Suppressor macrophage (primary cell): ENCODE measurements around the gene DDC.
"Not testable (repeated sequence)": the region's sequence is repeated elsewhere in the genome, so short reads cannot be mapped to it uniquely, and the experiment has no call there.

Source experiments
- DNase-seq, 4 experiments: peaks; one replicate each; pipeline ENCODE4 v3.0.0-alpha.2; 2020 to 2022

Gene DDC

DNA sequence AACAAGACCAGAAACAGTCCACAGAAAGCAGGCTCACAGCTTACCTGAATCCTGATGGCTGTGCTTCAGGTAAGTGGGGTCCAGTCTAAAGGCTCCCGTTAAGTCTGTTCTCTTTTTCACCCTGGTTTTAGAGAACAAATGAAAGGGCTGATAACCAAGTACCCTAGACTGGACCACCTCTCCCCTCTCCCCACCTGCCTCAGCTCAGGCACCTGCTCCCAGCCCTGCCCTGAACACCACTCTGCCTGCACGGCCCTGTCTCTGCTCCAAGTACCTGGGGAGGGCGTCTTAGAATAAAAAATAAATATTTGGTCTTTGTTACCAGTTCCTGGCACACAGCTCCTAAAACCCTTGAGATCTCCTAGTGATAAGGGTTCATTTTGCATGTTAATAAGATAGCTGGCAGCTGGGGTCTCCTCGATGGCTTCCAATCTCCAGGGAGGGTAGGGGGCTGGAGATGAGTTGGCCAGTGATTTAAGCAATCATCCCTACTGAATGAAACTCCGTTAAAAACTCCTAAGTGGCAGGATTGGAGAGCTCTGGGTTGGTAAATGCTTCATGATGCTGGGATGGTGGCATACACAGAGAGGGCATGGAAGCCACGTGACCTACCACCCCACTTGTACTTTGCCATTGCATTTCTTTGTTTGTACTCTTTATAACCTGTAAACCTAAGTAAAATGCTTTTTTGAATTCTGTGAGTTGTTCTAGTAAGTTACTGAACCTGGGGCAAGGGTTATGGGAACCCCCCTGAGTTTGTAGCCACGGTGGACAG, 85.3 kb downstream of the DDC start:
- DNase-seq: no peak

GRCh38 chr7:50477640-50478039, 87.6 kb downstream of the DDC start:
- DNase-seq: no peak

- no peak for DNase-seq
These were observed 88.1 kb downstream of the DDC start for GRCh38 chr7:50476953-50477625.

DNA sequence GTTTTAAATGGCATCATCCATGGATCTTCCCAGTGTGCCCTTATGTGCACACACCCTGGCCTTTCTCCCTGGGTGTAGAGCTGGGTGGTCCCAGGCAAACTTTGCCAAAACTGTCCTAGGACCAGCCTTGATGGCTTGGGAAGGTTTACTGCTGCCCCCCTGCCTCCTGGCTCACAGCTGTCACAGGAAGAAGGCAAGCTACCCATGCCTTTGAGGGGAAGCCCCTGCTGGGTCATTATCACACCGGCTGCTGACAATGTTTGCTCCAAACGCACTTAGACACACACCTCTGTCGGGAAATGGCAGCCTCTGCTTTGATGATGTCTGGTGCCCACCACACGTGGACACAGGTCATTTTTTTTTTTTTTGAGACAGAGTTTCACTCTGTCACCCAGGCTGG, 89.9 kb downstream of the DDC start:
- DNase-seq: no peak

- DNase-seq: no peak
These were observed 90.6 kb downstream of the DDC start for GRCh38 chr7:50474382-50475160.

DNA sequence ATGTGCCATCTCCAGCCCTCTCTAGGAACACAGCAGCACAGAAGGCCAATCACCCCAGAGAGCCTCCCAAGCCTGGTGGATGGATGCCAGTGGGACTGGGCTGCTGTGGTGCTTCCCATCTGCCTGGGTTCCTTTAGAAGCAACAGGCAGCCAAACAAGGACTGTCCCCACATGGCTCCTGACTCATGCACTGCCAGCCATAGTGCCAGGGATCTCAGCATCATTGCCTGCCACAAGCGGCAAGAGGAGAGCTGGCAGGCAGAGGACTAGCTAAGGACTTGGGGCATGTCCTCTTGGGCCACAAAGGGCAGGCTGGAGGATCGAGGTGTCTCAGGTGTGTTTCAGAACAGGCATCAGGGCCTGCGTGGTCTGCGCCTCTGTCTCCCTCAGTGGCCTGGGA, 91.7 kb downstream of the DDC start:
- DNase-seq: no peak

DNA sequence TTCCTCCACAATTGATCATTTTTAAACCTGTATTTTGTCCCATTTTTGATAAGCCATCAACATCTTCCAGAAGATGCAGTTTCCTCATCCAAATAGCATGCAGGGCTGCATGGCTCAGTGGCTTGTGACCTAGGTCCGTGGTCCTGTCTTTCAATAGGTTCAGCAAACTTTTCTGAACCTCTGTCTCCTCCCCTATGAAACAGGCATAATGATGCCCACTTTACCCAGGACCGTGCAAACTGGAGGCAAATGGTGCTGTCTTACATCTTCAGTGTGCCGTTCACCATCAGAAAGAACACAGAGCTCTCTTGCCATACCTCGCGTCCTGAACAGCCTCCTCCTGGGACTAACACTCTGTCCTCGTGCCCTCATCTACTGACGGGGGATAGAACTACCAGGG, 92.8 kb downstream of the DDC start:
- DNase-seq: no peak

DNA sequence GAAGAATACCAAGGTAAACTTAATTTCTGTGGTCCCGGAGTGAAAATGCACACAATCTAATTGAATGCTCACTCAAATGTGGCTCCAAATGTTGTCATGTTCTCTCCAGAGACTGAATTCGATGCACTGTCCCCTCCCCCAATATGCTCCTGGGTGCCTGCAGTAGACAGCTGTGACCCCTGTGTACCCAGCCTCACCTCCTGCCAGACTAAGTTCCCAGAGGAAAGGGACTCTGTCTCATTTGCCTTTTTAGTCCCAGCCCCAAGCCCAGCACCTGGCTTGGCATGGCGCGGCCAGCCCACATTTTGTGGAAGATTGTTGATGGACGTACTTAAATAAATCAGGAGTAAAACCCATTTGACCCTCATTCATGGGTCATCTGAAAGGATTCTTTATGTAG, 93.2 kb downstream of the DDC start:
- DNase-seq: no peak

DNA sequence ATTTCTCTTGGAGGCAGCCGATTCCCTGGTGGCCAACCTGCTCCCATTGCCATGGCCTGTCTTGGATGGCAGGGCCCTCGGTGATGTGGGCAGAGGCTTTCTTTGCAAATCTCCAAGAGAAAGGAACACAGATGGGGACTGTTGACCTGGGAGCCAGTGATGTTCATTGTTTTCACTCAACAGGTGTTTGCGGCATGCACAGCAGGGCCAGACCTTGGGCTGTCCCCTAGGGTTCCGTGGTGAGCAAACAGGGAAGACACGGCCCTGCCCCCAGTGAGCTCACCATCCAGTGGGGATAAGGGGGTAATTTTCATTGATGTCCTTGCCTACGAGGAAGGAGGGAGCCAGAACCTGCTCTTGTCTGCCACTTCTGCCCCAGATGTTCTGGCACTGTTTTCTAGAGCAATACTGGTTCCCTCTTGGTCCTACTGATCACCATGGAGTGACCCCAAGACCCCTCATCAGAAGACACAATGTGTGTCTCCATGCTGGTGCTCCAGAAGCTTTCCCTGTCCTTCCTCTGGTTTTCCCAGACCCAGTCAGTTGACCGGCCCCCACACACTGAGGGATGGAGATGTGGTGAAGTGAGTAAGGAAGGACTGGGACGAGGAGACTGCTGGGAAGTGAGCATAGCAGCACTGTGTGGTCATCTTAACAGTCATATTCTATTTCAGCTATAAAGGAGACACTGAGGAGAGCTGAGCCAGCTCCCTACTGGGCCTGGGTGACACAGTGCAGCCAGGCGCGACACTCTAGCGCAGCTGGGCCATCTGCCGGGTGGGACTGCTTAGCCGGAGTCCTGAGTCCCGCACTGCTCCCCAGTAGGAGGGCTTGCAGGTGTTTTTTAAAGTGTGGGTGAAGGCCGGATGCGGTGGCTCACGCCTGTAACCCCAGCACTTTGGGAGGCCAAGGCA, 94.7 kb downstream of the DDC start:
- DNase-seq: no peak

DNA sequence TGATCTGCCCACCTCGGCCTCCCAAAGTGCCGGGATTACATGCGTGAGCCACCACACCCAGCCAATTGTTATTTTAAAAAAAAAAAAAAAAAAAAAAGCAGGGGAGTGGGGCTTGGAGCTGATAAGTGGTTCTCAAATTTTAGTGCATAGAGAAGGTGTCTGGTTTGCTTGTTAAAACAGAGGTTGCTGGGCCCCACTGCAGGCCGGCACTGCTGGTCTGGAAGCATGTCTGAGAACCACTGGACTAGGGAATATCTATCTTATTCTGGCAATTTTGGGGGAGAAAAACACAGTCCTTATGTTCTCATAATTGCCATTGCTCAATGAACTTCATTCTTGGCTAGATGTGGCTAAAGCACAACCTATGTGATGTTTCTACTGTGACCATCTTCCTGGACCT, 96.0 kb downstream of the DDC start:
- DNase-seq: no peak

GRCh38 chr7:50467817-50468610, 97.2 kb downstream of the DDC start:
- DNase-seq: peak; percentile 75 to 87 (median 80)

- DNase-seq: no peak
These were observed 98.2 kb downstream of the DDC start for GRCh38 chr7:50466815-50467585.

GRCh38 chr7:50463035-50463434, 102.2 kb downstream of the DDC start:
- no peak for DNase-seq

GRCh38 chr7:50462361-50462760, 102.8 kb downstream of the DDC start:
- DNase-seq: no peak

DNA sequence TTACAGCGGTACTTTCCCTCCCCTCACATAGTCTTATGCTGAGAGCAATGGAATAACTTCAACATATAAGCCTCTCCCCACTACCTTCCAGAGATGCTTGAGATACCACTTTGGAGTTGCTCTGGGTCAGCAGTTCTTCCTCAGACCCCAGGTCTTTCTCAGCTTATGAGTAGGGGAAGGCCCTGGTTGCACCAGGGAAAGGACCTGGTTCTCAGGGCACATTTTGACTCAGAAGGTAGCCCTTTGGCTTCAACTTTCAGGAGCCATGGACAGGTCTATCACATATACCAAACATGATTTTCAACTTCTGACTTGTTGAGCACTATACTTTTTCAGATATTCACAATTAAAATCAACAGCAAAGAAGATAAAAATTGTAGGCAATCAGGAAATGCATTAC, 103.5 kb downstream of the DDC start:
- DNase-seq: no peak

GRCh38 chr7:50459183-50459582, 106.0 kb downstream of the DDC start:
- DNase-seq: not testable (repeated sequence)

DNA sequence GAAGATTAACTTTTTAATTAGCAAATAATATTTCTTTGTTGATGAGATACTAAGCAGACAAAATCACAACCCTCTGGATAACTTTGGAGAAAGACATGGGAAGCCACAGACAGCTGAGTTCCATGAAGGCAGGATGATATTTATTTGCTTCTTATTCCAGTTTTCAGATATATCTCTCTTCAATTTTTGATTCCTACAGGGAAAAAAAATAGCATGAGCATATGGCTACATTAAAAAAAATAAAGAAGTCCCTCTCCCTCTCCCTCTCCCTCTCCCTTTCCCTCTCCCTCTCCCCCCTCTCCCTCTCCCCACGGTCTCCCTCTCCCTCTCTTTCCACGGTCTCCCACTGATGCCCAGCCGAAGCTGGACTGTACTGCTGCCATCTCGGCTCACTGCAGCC, 106.6 kb downstream of the DDC start:
- not testable (repeated sequence) for DNase-seq

GRCh38 chr7:50456371-50457123, 108.7 kb downstream of the DDC start:
- no peak for DNase-seq

DNA sequence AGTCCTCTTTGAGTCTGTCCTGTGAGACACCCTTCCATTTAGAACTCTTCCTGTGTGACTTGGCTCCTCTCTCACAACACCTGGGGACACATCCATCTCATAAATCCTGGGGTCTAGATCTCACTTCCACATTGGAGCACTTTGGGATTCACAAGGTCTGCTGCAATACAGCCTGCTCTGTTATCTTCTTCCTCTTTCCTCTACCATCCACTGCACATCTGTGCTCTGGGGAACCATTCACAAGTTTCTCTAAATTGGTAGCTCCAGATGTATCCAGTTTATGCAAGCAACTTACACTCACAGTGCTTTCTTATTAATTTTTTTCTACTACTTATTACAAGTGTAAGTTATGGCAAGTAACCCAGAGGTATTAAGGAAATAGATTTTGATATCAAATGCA, 109.5 kb downstream of the DDC start:
- peak in 2 of 4 experiments; percentile 12 to 14 for DNase-seq

DNA sequence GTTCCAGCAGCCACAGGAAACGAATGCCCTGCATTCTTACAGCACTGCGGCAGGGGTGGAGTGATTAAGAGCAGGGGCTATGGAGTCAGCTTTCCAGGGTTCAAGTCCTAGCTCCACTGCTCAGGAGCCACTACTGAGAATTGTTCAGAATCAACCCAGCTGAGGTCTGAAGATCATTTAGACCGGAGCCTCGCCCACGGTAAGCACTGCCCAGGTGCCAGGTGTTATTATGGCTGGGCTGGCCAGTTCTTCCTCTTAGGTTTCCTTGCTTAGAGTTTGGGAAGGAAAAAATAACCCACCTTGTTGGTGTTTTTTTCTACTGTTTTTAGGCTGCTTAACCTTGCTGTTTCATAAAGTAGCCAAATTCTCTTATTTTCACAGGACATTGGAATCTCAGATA, 110.2 kb downstream of the DDC start:
- no peak for DNase-seq
